Activated CD4-positive, alpha-beta T cell treated with anti-CD3 and anti-CD28 coated beads, Interleukin-2, amount 50 U/mL, for 4 hours (primary cell): ENCODE results near the gene PDE4B.

ENCODE experiments used
- DNase-seq, 2 experiments: peaks; one replicate each; pipeline ENCODE4 v3.0.0-alpha.2; 2020

PDE4B gene

GRCh38 chr1:65890201-65890843 lies 97.6 kb downstream of the PDE4B start:
- no peak for DNase-seq

GRCh38 chr1:65894738-65895605 lies 102.3 kb downstream of the PDE4B start:
- DNase-seq: no peak

- no peak for DNase-seq
Measured at GRCh38 chr1:65896721-65897120, 104.0 kb downstream of the PDE4B start.

- DNase-seq: no peak
Measured at GRCh38 chr1:65897485-65897884, 104.8 kb downstream of the PDE4B start.

- DNase-seq: no peak
Measured at GRCh38 chr1:65904681-65905083, 112.0 kb downstream of the PDE4B start.

GRCh38 chr1:65910432-65910831 lies 117.7 kb downstream of the PDE4B start:
- DNase-seq: no peak

- DNase-seq: no peak
Measured at GRCh38 chr1:65911679-65912078, 119.0 kb downstream of the PDE4B start.

- DNase-seq: no peak
Measured at GRCh38 chr1:65918564-65918963, 125.9 kb downstream of the PDE4B start.

GRCh38 chr1:65921446-65921845 lies 128.8 kb downstream of the PDE4B start:
- DNase-seq: no peak

GRCh38 chr1:65924471-65924870 lies 131.8 kb downstream of the PDE4B start:
- no peak for DNase-seq

GRCh38 chr1:65938506-65938905 lies 145.8 kb downstream of the PDE4B start:
- no peak for DNase-seq

- DNase-seq: no peak
Measured at GRCh38 chr1:65939191-65939590, 146.5 kb downstream of the PDE4B start.

GRCh38 chr1:65939636-65940035 lies 146.9 kb downstream of the PDE4B start:
- DNase-seq: no peak

GRCh38 chr1:65940126-65940525 lies 147.4 kb downstream of the PDE4B start:
- DNase-seq: no peak

- no peak for DNase-seq
Measured at GRCh38 chr1:65942476-65942875, 149.8 kb downstream of the PDE4B start.

- no peak for DNase-seq
Measured at GRCh38 chr1:65946376-65946775, 153.7 kb downstream of the PDE4B start.

- DNase-seq: no peak
Measured at GRCh38 chr1:65946960-65947359, 154.3 kb downstream of the PDE4B start.

- DNase-seq: no peak
Measured at GRCh38 chr1:65948609-65949229, 156.0 kb downstream of the PDE4B start.

GRCh38 chr1:65949230-65949626 lies 156.5 kb downstream of the PDE4B start:
- no peak for DNase-seq

GRCh38 chr1:65949933-65950332 lies 157.2 kb downstream of the PDE4B start:
- DNase-seq: no peak

GRCh38 chr1:65952696-65953095 lies 160.0 kb downstream of the PDE4B start:
- no peak for DNase-seq

GRCh38 chr1:65953170-65953569 lies 160.5 kb downstream of the PDE4B start:
- DNase-seq: no peak

- no peak for DNase-seq
Measured at GRCh38 chr1:65955071-65955470, 162.4 kb downstream of the PDE4B start.

GRCh38 chr1:65955503-65955902 lies 162.8 kb downstream of the PDE4B start:
- no peak for DNase-seq
